Lower lobe of right lung (tissue), 2 donors: ENCODE measurements around the gene TSPAN16. TPM values are rescaled to one million over a fixed set of nuclear protein-coding genes. Genes with fewer than 3 reads are reported as not detected.
"Not testable (repeated sequence)": the region's sequence is repeated elsewhere in the genome, so short reads cannot be mapped to it uniquely, and the experiment has no call there.

Experiments
- ATAC-seq, 2 donors: fragments of 200-7000 bp; cut with Tn5 transposase; one replicate each; pipeline ENCODE4 v1.9.1; 2020 to 2022; ENCODE audit warnings: mild to moderate bottlenecking in 2 of 2, moderate library complexity in 2 of 2
- DNase-seq: peaks from one replicate; pipeline ENCODE4 v3.0.0-alpha.2; 2020
- H3K27ac ChIP-seq: fragments of 200-600 bp; one replicate; pipeline ENCODE4 v1.8.0; 2022
- H3K27me3 ChIP-seq: fragments of 200-600 bp; one replicate; pipeline ENCODE4 v1.8.0; 2022; ENCODE audit warnings: low read depth
- H3K36me3 ChIP-seq: fragments of 200-600 bp; one replicate; pipeline ENCODE4 v1.8.0; 2022; ENCODE audit warnings: mild to moderate bottlenecking
- H3K4me1 ChIP-seq: fragments of 200-600 bp; one replicate; pipeline ENCODE4 v1.8.0; 2022
- H3K4me3 ChIP-seq: fragments of 200-600 bp; one replicate; pipeline ENCODE4 v1.8.0; 2022; ENCODE audit warnings: mild to moderate bottlenecking
- H3K9me3 ChIP-seq: fragments of 200-600 bp; one replicate; pipeline ENCODE4 v1.8.0; 2022
- CTCF ChIP-seq: fragments of 200-600 bp; IDR thresholded peaks from one replicate; pipeline ENCODE4 v1.8.0; 2022; ENCODE audit warnings: antibody characterized with exemption, mild to moderate bottlenecking
- intact Hi-C: fragments of 100-400 bp; cut with DNase I; formaldehyde crosslinking; loops from one replicate; pipeline ENCODE4 v1.11.0; 2022
- total RNA-seq: library from RNA; stranded (reverse); fragmentation: NEBNext Ultra II Directional; extraction: Animal tissue kit (Norgen Biotek cat#: 25700); gene quantifications from one replicate; pipeline ENCODE4 v1.2.1, GENCODE V29; 2021
- donor health status: DM: no; HTN: yes; CAD: no; lungs with severe emphysema.

The TSPAN16 gene
- total RNA-seq, 1 donor from 2014 or later = not detected

GRCh38 chr19:11345122-11345803, 49.3 kb downstream of the TSPAN16 start:
- no peak for ATAC-seq
- Histone ChIP-seq H3K27ac (peak overlapping the region; percentile 82), H3K36me3 (peaks cover 14% of the 10 kb centered on the region), H3K9me3 (peaks cover 3% of the 10 kb centered on the region), H3K4me3 (peak overlapping the region; percentile 70), H3K4me1 (peaks cover 31% of the 10 kb centered on the region), H3K27me3 (no peaks in the 10 kb centered on the region)
- no peak for DNase-seq
- no peak for TF ChIP-seq CTCF
- intact Hi-C loops = no loop called here

GRCh38 chr19:11346104-11346940, 50.4 kb downstream of the TSPAN16 start, which contains the start of the genes CCDC159 and TMEM205:
CCDC159 (plus strand) TSS chr19:11346519; CDS start chr19:11346607, 88 bp downstream.
TMEM205 (minus strand) TSS chr19:11346268; CDS start chr19:11345619, 649 bp downstream.
- intact Hi-C loops = no loop called here
- Histone ChIP-seq H3K9me3 (peaks cover 3% of the 10 kb centered on the region), H3K4me1 (peaks cover 31% of the 10 kb centered on the region), H3K27me3 (no peaks in the 10 kb centered on the region), H3K27ac (peak within 1 kb of the TSS; percentile 82), H3K36me3 (peaks cover 14% of the 10 kb centered on the region), H3K4me3 (peak within 1 kb of the TSS; percentile 70)
- peak; percentile 97 for ATAC-seq
- peak; percentile 98 for DNase-seq
- no peak for TF ChIP-seq CTCF

- H3K27ac ChIP-seq = no peak overlapping the region
- peaks cover 4% of the 10 kb centered on the region for H3K36me3 ChIP-seq
- H3K4me3 ChIP-seq = no peak overlapping the region
- no peak for DNase-seq
- no peak for TF ChIP-seq CTCF
- intact Hi-C loops = no loop called here
- no peaks in the 10 kb centered on the region for H3K27me3 ChIP-seq
- peaks cover 3% of the 10 kb centered on the region for H3K9me3 ChIP-seq
- no peak for ATAC-seq
- peaks cover 31% of the 10 kb centered on the region for H3K4me1 ChIP-seq
Observed at GRCh38 chr19:11347546-11348039, 51.6 kb downstream of the TSPAN16 start.

- intact Hi-C loops = no loop called here
- Histone ChIP-seq H3K36me3 (no peaks in the 10 kb centered on the region), H3K9me3 (peaks cover 3% of the 10 kb centered on the region), H3K4me3 (no peak overlapping the region), H3K4me1 (peaks cover 22% of the 10 kb centered on the region), H3K27ac (no peak overlapping the region), H3K27me3 (no peaks in the 10 kb centered on the region)
- DNase-seq (no peak), ATAC-seq (no peak)
- TF ChIP-seq CTCF = no peak
Observed at GRCh38 chr19:11349171-11349570, 53.2 kb downstream of the TSPAN16 start.

GRCh38 chr19:11354102-11354501, 58.1 kb downstream of the TSPAN16 start:
- not testable (repeated sequence) for DNase-seq

More at GRCh38 chr19:11354102-11354501, 58.1 kb downstream of the TSPAN16 start:
- ATAC-seq, H3K9me3 ChIP-seq, H3K36me3 ChIP-seq, H3K4me1 ChIP-seq, H3K27ac ChIP-seq, H3K27me3 ChIP-seq, H3K4me3 ChIP-seq, intact Hi-C loops: not testable (repeated sequence)
